Fibroblast of upper back skin (primary cell): ENCODE results near the gene GPHN.

Experiments
- DNase-seq: peaks from one replicate; pipeline ENCODE4 v3.0.0-alpha.2; 2013

GPHN gene

GRCh38 chr14:67071506-67071905 lies 563.6 kb downstream of the GPHN start:
- no peak for DNase-seq

- peak; percentile 11 for DNase-seq
These were observed 570.0 kb downstream of the GPHN start for GRCh38 chr14:67077921-67078320.

GRCh38 chr14:67079846-67080245 lies 571.9 kb downstream of the GPHN start:
- DNase-seq: no peak

- no peak for DNase-seq
These were observed 600.3 kb downstream of the GPHN start for GRCh38 chr14:67108230-67108629.

- no peak for DNase-seq
These were observed 603.1 kb downstream of the GPHN start for GRCh38 chr14:67111022-67111421.

GRCh38 chr14:67112344-67112743 lies 604.4 kb downstream of the GPHN start:
- DNase-seq: no peak

GRCh38 chr14:67127174-67127573 lies 619.2 kb downstream of the GPHN start:
- DNase-seq: no peak

GRCh38 chr14:67129768-67130167 lies 621.8 kb downstream of the GPHN start:
- DNase-seq: no peak

- no peak for DNase-seq
These were observed 623.7 kb downstream of the GPHN start for GRCh38 chr14:67131691-67132090.

GRCh38 chr14:67133144-67133543 lies 625.2 kb downstream of the GPHN start:
- no peak for DNase-seq

- DNase-seq: no peak
These were observed 625.9 kb downstream of the GPHN start for GRCh38 chr14:67133595-67134441.

- DNase-seq: no peak
These were observed 629.9 kb downstream of the GPHN start for GRCh38 chr14:67137744-67138371.

GRCh38 chr14:67140556-67140955 lies 632.6 kb downstream of the GPHN start:
- DNase-seq: no peak

GRCh38 chr14:67141146-67141900 lies 633.4 kb downstream of the GPHN start:
- no peak for DNase-seq

- DNase-seq: no peak
These were observed 643.2 kb downstream of the GPHN start for GRCh38 chr14:67151082-67151666.

- DNase-seq: no peak
These were observed 650.6 kb downstream of the GPHN start for GRCh38 chr14:67158566-67158965.

GRCh38 chr14:67162385-67162784 lies 654.4 kb downstream of the GPHN start:
- DNase-seq: no peak

GRCh38 chr14:67166450-67166853 lies 658.5 kb downstream of the GPHN start:
- DNase-seq: peak; percentile 41

GRCh38 chr14:67167420-67168109 lies 659.6 kb downstream of the GPHN start:
- peak; percentile 49 for DNase-seq

GRCh38 chr14:67168110-67168441 lies 660.1 kb downstream of the GPHN start:
- DNase-seq: no peak

- DNase-seq: no peak
These were observed 662.7 kb downstream of the GPHN start for GRCh38 chr14:67170660-67171059.

- DNase-seq: no peak
These were observed 664.1 kb downstream of the GPHN start for GRCh38 chr14:67172056-67172455.

GRCh38 chr14:67172520-67172919 lies 664.6 kb downstream of the GPHN start:
- no peak for DNase-seq
